Measurements from ENCODE around the gene ITGB1.
A peak's percentile ranks its signal among the peaks of the same experiment; 100 is the strongest.

ITGB1 gene

DNA sequence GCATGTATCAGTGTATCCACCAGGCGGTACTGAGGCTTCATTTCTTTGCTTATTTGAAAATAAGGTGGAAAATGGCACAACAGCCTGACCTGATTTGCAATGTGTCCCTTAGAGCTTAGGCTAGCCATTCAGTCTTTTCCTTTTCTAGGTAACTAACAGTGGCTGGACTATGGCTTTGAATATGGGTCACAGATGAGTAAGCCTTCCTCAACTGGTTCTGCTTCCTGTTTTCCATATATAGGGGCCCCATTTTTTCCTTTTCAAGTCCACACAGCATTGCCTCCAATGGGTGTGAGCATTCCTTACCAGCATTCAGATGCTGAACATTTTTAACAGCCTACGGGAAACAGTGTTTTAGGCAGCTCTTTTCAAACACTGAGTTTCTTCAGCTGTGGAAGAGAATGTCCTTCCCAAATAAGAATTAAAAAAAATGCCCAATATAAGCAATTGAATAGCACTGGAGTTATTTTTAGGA lies 3.9 kb upstream of the ITGB1 start:
- peak overlapping the region; percentile 53 for H3K9ac ChIP-seq (ENCODE audit: low read length)
- no peaks in the 10 kb centered on the region for H3K27me3 ChIP-seq (replicated peaks; ENCODE audit: control insufficient read depth, insufficient read depth, low read length)
- no peaks in the 10 kb centered on the region for H3K9me3 ChIP-seq (ENCODE audit: control insufficient read depth, low read length)
- peaks cover 42% of the 10 kb centered on the region for H3K4me1 ChIP-seq (ENCODE audit: control insufficient read depth, insufficient read depth, low read length)
- H3K36me3 ChIP-seq (ENCODE audit: control insufficient read depth, insufficient read depth, low read length, severe bottlenecking): no peaks in the 10 kb centered on the region
- peak overlapping the region; percentile 32 for H3K4me3 ChIP-seq (ENCODE audit: low read length)
- peak; percentile 93 for DNase-seq (ENCODE audit: low read depth)

DNA sequence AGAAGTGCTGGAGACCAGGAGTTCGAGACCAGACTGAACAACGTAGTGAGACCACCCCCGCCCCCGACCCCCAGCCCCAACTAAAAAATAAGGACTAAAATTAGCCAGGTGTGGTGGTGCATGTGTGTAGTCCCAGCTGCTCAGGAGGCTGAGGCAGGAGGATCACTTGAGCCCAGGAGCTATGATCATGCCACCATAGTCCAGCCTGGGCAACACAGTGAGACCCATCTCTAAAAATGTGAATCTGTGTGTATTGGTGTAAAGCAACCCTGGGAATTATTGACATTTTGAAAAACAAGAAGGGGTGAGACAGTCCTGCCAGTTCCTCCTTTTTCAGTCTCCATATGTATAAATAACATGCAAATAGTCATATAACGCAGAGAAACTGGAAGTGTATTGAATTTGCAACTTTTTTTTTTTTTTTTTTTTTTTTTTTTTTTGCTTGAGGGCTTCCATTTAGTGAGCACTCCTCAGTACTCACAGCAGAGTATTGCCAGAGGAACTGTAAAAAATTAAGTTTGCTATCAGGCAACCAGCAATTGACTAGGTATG lies 3.4 kb upstream of the ITGB1 start:
- no peaks in the 10 kb centered on the region for H3K9me3 ChIP-seq (ENCODE audit: control insufficient read depth, low read length)
- no peaks in the 10 kb centered on the region for H3K27me3 ChIP-seq (replicated peaks; ENCODE audit: control insufficient read depth, insufficient read depth, low read length)
- peak overlapping the region; percentile 32 for H3K4me3 ChIP-seq (ENCODE audit: low read length)
- no peaks in the 10 kb centered on the region for H3K36me3 ChIP-seq (ENCODE audit: control insufficient read depth, insufficient read depth, low read length, severe bottlenecking)
- H3K4me1 ChIP-seq (ENCODE audit: control insufficient read depth, insufficient read depth, low read length): peaks cover 42% of the 10 kb centered on the region
- DNase-seq (ENCODE audit: low read depth): no peak
- H3K9ac ChIP-seq (ENCODE audit: low read length): peak overlapping the region; percentile 53

GRCh38 chr10:32960022-32960421 lies 2.0 kb upstream of the ITGB1 start:
- Histone ChIP-seq H3K9ac (ENCODE audit: low read length) (peak overlapping the region; percentile 100), H3K9me3 (ENCODE audit: control insufficient read depth, low read length) (no peaks in the 10 kb centered on the region), H3K4me1 (ENCODE audit: control insufficient read depth, insufficient read depth, low read length) (peaks cover 44% of the 10 kb centered on the region), H3K4me3 (ENCODE audit: low read length) (peak overlapping the region; percentile 93), H3K27me3 (replicated peaks; ENCODE audit: control insufficient read depth, insufficient read depth, low read length) (no peaks in the 10 kb centered on the region), H3K36me3 (ENCODE audit: control insufficient read depth, insufficient read depth, low read length, severe bottlenecking) (no peaks in the 10 kb centered on the region)
- DNase-seq (ENCODE audit: low read depth): no peak

- Histone ChIP-seq H3K4me1 (ENCODE audit: control insufficient read depth, insufficient read depth, low read length) (peaks cover 48% of the 10 kb centered on the region), H3K9ac (ENCODE audit: low read length) (peak overlapping the region; percentile 100), H3K9me3 (ENCODE audit: control insufficient read depth, low read length) (no peaks in the 10 kb centered on the region), H3K36me3 (ENCODE audit: control insufficient read depth, insufficient read depth, low read length, severe bottlenecking) (no peaks in the 10 kb centered on the region), H3K27me3 (replicated peaks; ENCODE audit: control insufficient read depth, insufficient read depth, low read length) (no peaks in the 10 kb centered on the region), H3K4me3 (ENCODE audit: low read length) (peak overlapping the region; percentile 93)
- no peak for DNase-seq (ENCODE audit: low read depth)
Measured at GRCh38 chr10:32959006-32959920, 1.2 kb upstream of the ITGB1 start.

DNA sequence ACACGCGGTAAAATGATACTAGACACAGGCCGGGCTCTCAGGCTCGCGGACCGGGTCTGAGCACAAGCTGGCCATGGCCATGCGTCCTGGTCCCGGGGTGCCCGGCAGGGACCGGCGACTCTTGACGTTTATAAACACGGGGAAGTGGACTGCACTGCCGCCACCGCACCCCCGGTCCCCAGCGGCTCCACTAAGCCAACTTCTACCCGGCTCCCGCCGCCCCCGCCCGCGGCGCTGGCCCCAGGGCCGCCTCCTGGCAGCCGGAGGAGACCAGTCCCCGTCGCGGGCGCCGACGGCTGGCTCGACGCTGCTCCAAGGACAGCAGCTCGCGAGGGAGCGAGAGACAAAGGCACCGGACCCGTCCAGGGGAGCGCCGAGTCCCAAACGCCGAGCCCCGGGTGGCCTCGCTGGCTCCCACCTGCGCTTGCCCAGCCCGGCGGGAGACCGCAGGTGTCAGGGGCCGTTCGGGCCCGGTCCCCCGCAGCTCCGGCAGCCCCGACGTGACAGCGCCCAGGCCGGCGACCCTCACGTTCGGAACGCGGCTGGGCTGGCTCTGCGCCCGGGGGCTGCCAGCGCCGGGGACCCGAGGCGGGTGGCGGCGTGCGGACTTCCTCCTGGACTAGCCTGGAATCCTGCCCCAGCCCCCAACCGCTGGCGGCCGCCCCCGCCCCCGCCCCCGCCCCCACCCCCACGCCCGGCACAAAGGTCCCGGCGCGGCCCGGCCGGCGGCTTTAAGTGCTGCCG lies 517 bp downstream of the ITGB1 start:
- Histone ChIP-seq H3K36me3 (ENCODE audit: control insufficient read depth, insufficient read depth, low read length, severe bottlenecking) (peaks cover 3% of the 10 kb centered on the region), H3K4me3 (ENCODE audit: low read length) (peak overlapping the region; percentile 93), H3K4me1 (ENCODE audit: control insufficient read depth, insufficient read depth, low read length) (peaks cover 51% of the 10 kb centered on the region), H3K9me3 (ENCODE audit: control insufficient read depth, low read length) (no peaks in the 10 kb centered on the region), H3K27me3 (replicated peaks; ENCODE audit: control insufficient read depth, insufficient read depth, low read length) (no peaks in the 10 kb centered on the region), H3K9ac (ENCODE audit: low read length) (peak overlapping the region; percentile 100)
- DNase-seq (ENCODE audit: low read depth): peak; percentile 69

DNA sequence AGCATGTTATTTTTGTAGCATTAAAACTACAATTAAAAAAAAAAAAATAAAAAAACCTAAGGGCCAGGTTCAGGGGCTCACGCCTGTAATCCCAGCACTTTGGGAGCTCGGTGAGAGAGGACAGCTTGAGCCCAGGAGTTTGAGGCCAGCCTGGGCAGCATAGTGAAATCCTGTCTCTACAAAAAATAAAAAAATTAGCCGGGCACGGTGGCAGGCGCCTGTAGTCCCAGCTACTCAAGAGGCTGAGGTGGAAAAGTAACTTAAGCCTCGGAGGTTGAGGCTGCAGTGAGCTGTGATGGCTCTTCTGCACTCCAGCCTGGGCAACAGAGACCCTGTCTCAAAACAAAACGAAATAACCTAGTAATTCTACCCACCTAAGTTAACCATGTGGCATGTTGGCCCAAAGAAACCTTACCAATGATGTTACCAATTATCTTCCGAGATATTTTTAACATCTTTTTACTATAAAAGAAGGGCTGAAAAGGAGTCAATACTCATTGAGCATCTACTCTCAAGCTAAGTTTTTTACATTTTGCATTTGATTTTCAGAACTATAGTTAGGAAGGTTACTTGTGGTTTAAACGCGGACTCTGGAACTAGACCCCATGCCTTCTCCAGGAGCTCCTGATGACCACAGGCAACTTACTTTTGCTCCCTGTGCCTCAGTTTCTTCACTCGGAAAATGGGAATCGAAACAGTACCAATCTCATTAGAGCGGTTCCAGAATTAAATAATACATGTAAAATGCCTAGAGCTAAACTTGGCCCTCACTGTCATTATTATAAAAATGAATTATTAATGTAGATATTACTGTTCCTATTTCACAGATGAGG lies 1.4 kb downstream of the ITGB1 start:
- Histone ChIP-seq H3K36me3 (ENCODE audit: control insufficient read depth, insufficient read depth, low read length, severe bottlenecking) (peaks cover 3% of the 10 kb centered on the region), H3K4me3 (ENCODE audit: low read length) (peak overlapping the region; percentile 93), H3K27me3 (replicated peaks; ENCODE audit: control insufficient read depth, insufficient read depth, low read length) (no peaks in the 10 kb centered on the region), H3K9ac (ENCODE audit: low read length) (peak overlapping the region; percentile 100), H3K4me1 (ENCODE audit: control insufficient read depth, insufficient read depth, low read length) (peaks cover 51% of the 10 kb centered on the region), H3K9me3 (ENCODE audit: control insufficient read depth, low read length) (no peaks in the 10 kb centered on the region)
- peak; percentile 47 for DNase-seq (ENCODE audit: low read depth)

DNA sequence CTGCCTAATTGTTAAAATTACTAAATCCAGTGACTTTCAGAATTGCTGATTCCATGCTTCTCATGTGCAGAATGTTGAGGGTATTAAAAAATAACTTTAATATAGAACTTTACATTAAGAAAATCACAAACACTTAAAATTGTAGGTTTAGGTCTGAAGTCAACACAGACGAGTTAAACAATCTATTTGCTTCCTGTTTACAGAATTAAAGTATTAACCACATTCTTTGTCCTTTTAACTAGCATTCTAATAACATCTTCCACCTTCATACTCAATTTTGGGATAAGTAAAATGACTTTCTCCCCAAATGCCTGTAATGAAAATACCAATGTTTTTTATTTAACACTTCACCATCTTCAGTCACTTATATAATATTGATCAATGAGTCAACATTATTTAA lies 2.2 kb downstream of the ITGB1 start:
- no peak for DNase-seq (ENCODE audit: low read depth)
- Histone ChIP-seq H3K36me3 (ENCODE audit: control insufficient read depth, insufficient read depth, low read length, severe bottlenecking) (peaks cover 3% of the 10 kb centered on the region), H3K9ac (ENCODE audit: low read length) (peak overlapping the region; percentile 100), H3K4me1 (ENCODE audit: control insufficient read depth, insufficient read depth, low read length) (peaks cover 54% of the 10 kb centered on the region), H3K4me3 (ENCODE audit: low read length) (peak overlapping the region; percentile 93), H3K27me3 (replicated peaks; ENCODE audit: control insufficient read depth, insufficient read depth, low read length) (no peaks in the 10 kb centered on the region), H3K9me3 (ENCODE audit: control insufficient read depth, low read length) (no peaks in the 10 kb centered on the region)

DNA sequence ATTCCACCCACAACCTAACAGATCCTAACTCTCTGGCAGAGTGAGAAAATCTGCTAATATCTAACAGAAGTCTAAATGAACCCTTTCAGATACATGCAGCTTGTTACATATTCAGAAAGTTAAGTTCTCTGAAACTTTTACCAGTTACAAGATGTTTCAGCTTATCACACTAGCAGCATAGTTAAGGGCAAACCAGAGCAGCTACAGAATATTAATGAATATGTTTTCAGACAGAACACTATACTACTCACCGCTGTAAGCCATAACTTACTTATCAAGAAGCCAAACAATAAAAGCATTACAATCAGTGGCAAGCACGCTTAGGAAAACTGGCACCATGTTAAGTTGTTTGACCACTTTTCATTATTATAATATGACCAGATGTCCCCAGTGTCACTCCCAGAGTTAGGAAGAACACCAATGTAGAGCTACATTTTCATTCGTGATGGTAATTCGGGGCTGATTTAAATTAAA lies 2.7 kb downstream of the ITGB1 start:
- H3K4me3 ChIP-seq (ENCODE audit: low read length): peak overlapping the region; percentile 93
- H3K27me3 ChIP-seq (replicated peaks; ENCODE audit: control insufficient read depth, insufficient read depth, low read length): no peaks in the 10 kb centered on the region
- DNase-seq (ENCODE audit: low read depth): peak; percentile 42
- H3K9me3 ChIP-seq (ENCODE audit: control insufficient read depth, low read length): no peaks in the 10 kb centered on the region
- H3K4me1 ChIP-seq (ENCODE audit: control insufficient read depth, insufficient read depth, low read length): peaks cover 56% of the 10 kb centered on the region
- H3K36me3 ChIP-seq (ENCODE audit: control insufficient read depth, insufficient read depth, low read length, severe bottlenecking): peaks cover 3% of the 10 kb centered on the region
- H3K9ac ChIP-seq (ENCODE audit: low read length): peak overlapping the region; percentile 100

GRCh38 chr10:32954545-32955298 lies 3.3 kb downstream of the ITGB1 start:
- no peaks in the 10 kb centered on the region for H3K9me3 ChIP-seq (ENCODE audit: control insufficient read depth, low read length)
- peaks cover 54% of the 10 kb centered on the region for H3K4me1 ChIP-seq (ENCODE audit: control insufficient read depth, insufficient read depth, low read length)
- DNase-seq (ENCODE audit: low read depth): no peak
- peak overlapping the region; percentile 93 for H3K4me3 ChIP-seq (ENCODE audit: low read length)
- peak overlapping the region; percentile 100 for H3K9ac ChIP-seq (ENCODE audit: low read length)
- no peaks in the 10 kb centered on the region for H3K27me3 ChIP-seq (replicated peaks; ENCODE audit: control insufficient read depth, insufficient read depth, low read length)
- peaks cover 3% of the 10 kb centered on the region for H3K36me3 ChIP-seq (ENCODE audit: control insufficient read depth, insufficient read depth, low read length, severe bottlenecking)

DNA sequence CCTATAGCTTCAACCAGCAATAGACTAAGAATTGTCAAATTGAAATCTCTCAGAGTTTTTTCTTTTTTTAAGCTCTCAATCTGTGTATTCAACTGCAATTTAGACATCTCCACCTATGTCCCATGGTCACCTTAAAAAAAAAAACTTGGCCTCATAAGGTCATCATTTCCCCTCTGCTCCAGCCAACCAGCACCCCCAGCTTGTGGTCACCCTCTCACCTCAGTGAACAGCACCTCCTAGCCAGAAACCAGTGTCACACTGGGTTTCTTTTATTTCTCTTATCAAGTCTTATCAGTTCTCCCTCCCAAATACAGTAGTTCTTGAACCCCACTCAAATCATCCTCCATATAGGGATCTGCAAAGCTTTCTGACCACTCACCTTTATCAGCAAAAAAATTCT lies 4.0 kb downstream of the ITGB1 start:
- peaks cover 3% of the 10 kb centered on the region for H3K36me3 ChIP-seq (ENCODE audit: control insufficient read depth, insufficient read depth, low read length, severe bottlenecking)
- H3K9ac ChIP-seq (ENCODE audit: low read length): no peak overlapping the region
- H3K27me3 ChIP-seq (replicated peaks; ENCODE audit: control insufficient read depth, insufficient read depth, low read length): no peaks in the 10 kb centered on the region
- no peaks in the 10 kb centered on the region for H3K9me3 ChIP-seq (ENCODE audit: control insufficient read depth, low read length)
- H3K4me3 ChIP-seq (ENCODE audit: low read length): peak overlapping the region; percentile 93
- DNase-seq (ENCODE audit: low read depth): no peak
- peaks cover 56% of the 10 kb centered on the region for H3K4me1 ChIP-seq (ENCODE audit: control insufficient read depth, insufficient read depth, low read length)

Data from adipocyte (in vitro differentiated cells).